ENCODE results near the gene DNAL1.

DNA sequence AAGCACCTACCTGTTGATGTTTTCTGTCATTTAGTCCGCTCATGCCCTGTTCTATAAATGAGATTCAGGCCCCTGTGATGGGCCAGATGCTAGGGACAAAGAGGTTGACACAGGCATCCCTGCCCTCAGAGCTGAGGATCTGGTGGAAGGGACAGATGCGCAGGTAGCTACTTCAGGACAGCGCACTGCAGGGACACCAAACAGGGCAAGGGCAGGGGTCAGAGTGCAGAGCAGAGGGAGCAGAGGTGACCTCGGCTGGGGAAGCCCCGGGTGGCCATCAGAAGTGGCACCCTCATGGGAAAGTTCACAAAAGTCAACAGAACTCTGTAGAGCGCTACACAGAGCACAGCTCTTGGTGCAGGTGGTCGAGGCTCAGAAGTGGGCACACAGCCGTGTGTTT, 75.0 kb downstream of the DNAL1 start:
- TF ChIP-seq, protein P1, sequence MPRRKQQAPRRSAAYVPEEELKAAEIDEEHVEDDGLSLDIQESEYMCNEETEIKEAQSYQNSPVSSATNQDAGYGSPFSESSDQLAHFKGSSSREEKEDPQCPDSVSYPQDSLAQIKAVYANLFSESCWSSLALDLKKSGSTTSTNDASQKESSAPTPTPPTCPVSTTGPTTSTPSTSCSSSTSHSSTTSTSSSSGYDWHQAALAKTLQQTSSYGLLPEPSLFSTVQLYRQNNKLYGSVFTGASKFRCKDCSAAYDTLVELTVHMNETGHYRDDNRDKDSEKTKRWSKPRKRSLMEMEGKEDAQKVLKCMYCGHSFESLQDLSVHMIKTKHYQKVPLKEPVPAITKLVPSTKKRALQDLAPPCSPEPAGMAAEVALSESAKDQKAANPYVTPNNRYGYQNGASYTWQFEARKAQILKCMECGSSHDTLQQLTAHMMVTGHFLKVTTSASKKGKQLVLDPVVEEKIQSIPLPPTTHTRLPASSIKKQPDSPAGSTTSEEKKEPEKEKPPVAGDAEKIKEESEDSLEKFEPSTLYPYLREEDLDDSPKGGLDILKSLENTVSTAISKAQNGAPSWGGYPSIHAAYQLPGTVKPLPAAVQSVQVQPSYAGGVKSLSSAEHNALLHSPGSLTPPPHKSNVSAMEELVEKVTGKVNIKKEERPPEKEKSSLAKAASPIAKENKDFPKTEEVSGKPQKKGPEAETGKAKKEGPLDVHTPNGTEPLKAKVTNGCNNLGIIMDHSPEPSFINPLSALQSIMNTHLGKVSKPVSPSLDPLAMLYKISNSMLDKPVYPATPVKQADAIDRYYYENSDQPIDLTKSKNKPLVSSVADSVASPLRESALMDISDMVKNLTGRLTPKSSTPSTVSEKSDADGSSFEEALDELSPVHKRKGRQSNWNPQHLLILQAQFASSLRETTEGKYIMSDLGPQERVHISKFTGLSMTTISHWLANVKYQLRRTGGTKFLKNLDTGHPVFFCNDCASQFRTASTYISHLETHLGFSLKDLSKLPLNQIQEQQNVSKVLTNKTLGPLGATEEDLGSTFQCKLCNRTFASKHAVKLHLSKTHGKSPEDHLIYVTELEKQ (tag by site-specific recombination; IDR thresholded peaks at IDR 0.05; ENCODE audit: borderline replicate concordance): no peak
- no peak for TF ChIP-seq ZFP3 (tag by site-specific recombination; IDR thresholded peaks at IDR 0.05; ENCODE audit: low read depth)

All from HEK293 (cell line).